Measurements from ENCODE around the gene PANK1. TPM values are rescaled to one million over a fixed set of nuclear protein-coding genes. Genes with fewer than 3 reads are reported as not detected.

PANK1 gene
- total and polyA plus RNA-seq, 9 of the 15 experiments (the other 6 are each of a cell fraction or from before 2014, with no cell fraction given) = 1.7 to 10.7 (median 6.5) TPM

- peak; percentile 76 for TF ChIP-seq USF2 (CRISPR knock-in tag; IDR thresholded peaks at IDR 0.05)
- no peak for TF ChIP-seq KLF16 (IDR thresholded peaks at IDR 0.05)
- TF ChIP-seq U2AF1 (optimal IDR thresholded peaks at IDR 0.05; ENCODE audit: low read depth, low read length) = no peak
- TF ChIP-seq ZNF592 (IDR thresholded peaks at IDR 0.05) = 0 out of 2 replicates have a peak, but pooled peaks have one; percentile 21
- no peak for TF ChIP-seq HNRNPL (IDR thresholded peaks at IDR 0.05; ENCODE audit: low read depth, low read length)
- no peak for TF ChIP-seq ZNF316 (IDR thresholded peaks at IDR 0.05)
- TF ChIP-seq CBX8 (IDR thresholded peaks at IDR 0.05; ENCODE audit: borderline replicate concordance, extremely low read depth, low read depth, low read length, poor library complexity, severe bottlenecking) = no peak
- 0 out of 2 replicates have a peak, but pooled peaks have one; percentile 36 for TF ChIP-seq ZNF197 (CRISPR knock-in tag; IDR thresholded peaks at IDR 0.05; ENCODE audit: low read depth)
- no peak for TF ChIP-seq TCF7L2 (IDR thresholded peaks at IDR 0.05; ENCODE audit: low read depth, low read length)
- TF ChIP-seq AFF1 (IDR thresholded peaks at IDR 0.05; ENCODE audit: low read depth in 1 of 2, partially characterized antibody in 2 of 2) = no peak
- no peak for TF ChIP-seq MAFK (IDR thresholded peaks at IDR 0.05; ENCODE audit: low read length)
- TF ChIP-seq TFE3 (CRISPR knock-in tag; IDR thresholded peaks at IDR 0.05) = peak; percentile 55
- no peak for TF ChIP-seq ZC3H11A (IDR thresholded peaks at IDR 0.05; ENCODE audit: low read depth, low read length)
Observed at GRCh38 chr10:89645742-89646172, 715 bp upstream of the PANK1 start (continued).
